Measurements from ENCODE around the gene SLC49A3. TPM values are rescaled to one million over a fixed set of nuclear protein-coding genes. Genes with fewer than 3 reads are reported as not detected.

SLC49A3 gene
- total RNA-seq, 4 donors from 2014 or later: 14.9 to 27.1 (median 18.3) TPM

DNA sequence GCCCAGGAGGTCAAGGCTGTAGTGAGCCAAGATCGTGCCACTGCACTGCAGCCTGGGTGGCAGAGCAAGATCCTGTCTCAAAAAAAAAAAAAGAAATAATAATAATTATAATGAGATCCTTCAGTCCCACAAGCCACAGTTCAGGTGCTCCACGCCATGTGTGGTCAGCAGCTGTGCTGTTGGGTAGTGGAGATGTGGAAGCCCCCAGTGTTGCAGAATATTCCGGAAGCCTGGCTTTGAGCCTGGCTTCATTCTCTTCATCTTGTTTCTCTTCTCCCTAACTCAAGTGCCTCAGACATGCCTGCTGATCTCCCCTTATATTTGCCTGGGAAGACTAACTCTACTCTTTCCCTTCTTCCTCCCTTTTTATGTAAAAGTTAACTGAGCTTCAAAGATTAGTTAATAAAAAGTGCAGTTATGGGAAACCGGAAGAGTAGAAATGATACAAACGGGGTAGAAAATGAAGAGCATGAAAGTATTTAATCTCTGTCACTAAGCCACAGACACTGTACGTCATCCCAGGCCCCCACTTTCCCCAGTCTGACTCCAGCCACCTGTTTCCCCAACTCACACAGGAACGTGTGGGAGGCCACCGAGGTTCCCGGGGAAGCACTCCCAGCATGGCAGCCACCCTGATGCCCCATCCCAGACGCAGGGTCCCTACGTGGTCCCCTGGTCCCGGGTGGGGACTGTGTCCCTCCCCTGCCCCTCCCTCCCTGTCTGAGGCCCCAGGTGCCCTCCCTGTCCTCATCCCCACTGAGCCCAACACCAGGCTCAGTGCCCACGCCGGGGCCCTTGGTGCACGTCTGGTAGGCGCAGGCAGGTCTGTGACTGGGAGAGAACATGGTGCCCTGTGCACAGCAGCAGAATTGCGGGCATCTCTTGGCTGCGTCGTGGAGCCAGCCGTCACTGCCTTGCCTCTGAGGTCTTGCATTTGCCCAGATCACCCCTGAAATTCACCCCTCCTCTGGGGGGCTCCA lies 40.7 kb upstream of the SLC49A3 start:
- no peaks in the 10 kb centered on the region for H3K4me1 ChIP-seq
- TF ChIP-seq POLR2A (IDR thresholded peaks at IDR 0.05): no peak
- TF ChIP-seq, protein P1, sequence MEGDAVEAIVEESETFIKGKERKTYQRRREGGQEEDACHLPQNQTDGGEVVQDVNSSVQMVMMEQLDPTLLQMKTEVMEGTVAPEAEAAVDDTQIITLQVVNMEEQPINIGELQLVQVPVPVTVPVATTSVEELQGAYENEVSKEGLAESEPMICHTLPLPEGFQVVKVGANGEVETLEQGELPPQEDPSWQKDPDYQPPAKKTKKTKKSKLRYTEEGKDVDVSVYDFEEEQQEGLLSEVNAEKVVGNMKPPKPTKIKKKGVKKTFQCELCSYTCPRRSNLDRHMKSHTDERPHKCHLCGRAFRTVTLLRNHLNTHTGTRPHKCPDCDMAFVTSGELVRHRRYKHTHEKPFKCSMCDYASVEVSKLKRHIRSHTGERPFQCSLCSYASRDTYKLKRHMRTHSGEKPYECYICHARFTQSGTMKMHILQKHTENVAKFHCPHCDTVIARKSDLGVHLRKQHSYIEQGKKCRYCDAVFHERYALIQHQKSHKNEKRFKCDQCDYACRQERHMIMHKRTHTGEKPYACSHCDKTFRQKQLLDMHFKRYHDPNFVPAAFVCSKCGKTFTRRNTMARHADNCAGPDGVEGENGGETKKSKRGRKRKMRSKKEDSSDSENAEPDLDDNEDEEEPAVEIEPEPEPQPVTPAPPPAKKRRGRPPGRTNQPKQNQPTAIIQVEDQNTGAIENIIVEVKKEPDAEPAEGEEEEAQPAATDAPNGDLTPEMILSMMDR (IDR thresholded peaks at IDR 0.05): no peak
- 91 to 94% methylated on average over 20 of the region's 20 CpGs for WGBS, 2 donors

GRCh38 chr4:727576-727975 lies 38.6 kb upstream of the SLC49A3 start:
- no peak for DNase-seq
- Histone ChIP-seq H3K4me3 (replicated peaks in 1 of 3) (no peak overlapping the region), H3K27me3 (no peaks in the 10 kb centered on the region), H3K36me3 (peaks cover 11 to 12% of the 10 kb centered on the region in 2 donors), H3K4me1 (no peaks in the 10 kb centered on the region), H3K27ac (no peak overlapping the region), H3K9me3 (no peaks in the 10 kb centered on the region)
- intact Hi-C loops (cut with DNase I): no loop called here
- WGBS, 2 donors: 69 to 72% methylated on average over 6 of the region's 6 CpGs
- TF ChIP-seq POLR2A (IDR thresholded peaks at IDR 0.05): no peak
- TF ChIP-seq, protein P1 (IDR thresholded peaks at IDR 0.05): no peak

More for the DNA sequence above, 40.7 kb upstream of the SLC49A3 start:
- intact Hi-C loops (cut with DNase I): no loop called here
- no peak for DNase-seq
- no peaks in the 10 kb centered on the region for H3K9me3 ChIP-seq
- no peak overlapping the region for H3K27ac ChIP-seq
- H3K27me3 ChIP-seq: no peaks in the 10 kb centered on the region
- H3K36me3 ChIP-seq: peaks cover 30 to 33% of the 10 kb centered on the region in 2 donors
- H3K4me3 ChIP-seq (replicated peaks in 1 of 3): no peak overlapping the region

DNA sequence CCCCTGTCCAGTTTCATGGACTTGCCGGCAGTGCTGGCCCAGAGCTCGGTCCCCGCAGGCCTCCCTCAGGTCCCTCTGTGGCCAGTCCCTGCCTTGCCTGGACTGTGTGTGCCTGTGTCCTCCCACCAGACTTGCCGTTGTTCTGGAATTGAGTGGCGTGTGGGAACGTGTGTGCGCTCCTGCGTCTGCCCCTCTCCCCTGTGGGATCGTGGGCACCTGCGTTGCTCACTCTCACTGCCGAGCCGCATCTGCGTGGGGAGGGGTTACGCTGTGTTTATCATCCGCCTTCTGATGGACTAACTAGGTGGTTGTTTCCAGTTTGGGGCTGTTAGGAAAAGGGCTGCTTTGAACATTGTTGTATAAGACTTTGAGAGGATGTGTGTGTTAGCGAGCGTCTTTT lies 37.9 kb upstream of the SLC49A3 start:
- Histone ChIP-seq H3K4me3 (replicated peaks in 1 of 3) (no peak overlapping the region), H3K9me3 (no peaks in the 10 kb centered on the region), H3K27ac (no peak overlapping the region), H3K4me1 (no peaks in the 10 kb centered on the region), H3K36me3 (peaks cover 8 to 9% of the 10 kb centered on the region in 2 donors), H3K27me3 (no peaks in the 10 kb centered on the region)
- 76 to 86% methylated on average over 17 of the region's 17 CpGs for whole genome bisulfite sequencing, 2 donors
- no peak for DNase-seq
- intact Hi-C loops (cut with DNase I): no loop called here
- no peak for TF ChIP-seq POLR2A (IDR thresholded peaks at IDR 0.05)
- TF ChIP-seq, protein P1 (IDR thresholded peaks at IDR 0.05): no peak

DNA sequence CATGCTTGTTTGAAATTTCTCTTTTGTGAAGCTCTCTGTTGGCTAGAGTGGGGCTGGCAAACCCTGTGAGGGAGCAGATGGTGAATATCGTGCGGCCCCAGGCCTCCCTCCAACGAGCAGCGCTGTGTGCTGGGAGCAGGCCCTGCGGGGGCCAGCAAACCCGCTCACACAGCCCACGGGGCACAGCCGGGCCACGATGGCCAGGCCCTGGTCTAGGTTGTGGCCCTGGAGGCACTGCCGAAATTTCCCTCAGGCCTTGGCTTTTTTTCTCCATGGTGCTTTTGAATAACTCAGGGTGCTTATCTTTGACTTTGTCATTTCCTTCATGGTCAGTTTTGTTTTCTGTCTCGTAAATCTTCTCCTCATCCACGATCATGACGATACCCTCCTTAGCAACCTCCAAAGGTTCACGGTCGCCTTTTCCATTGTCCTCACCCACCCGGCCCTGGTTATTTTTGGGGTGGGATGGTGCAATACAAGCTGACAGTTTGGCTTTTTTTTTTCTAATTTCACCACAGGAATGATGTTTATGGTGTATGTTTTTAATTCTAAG lies 37.4 kb upstream of the SLC49A3 start:
- TF ChIP-seq, protein P1 (IDR thresholded peaks at IDR 0.05): no peak
- no peak for TF ChIP-seq POLR2A (IDR thresholded peaks at IDR 0.05)
- no peak for DNase-seq
- H3K4me3 ChIP-seq (replicated peaks in 1 of 3): no peak overlapping the region

More for the DNA sequence above, 37.4 kb upstream of the SLC49A3 start:
- H3K9me3 ChIP-seq: no peaks in the 10 kb centered on the region
- H3K4me1 ChIP-seq: no peaks in the 10 kb centered on the region
- intact Hi-C loops (cut with DNase I): no loop called here
- 81 to 83% methylated on average over 16 of the region's 16 CpGs for WGBS, 2 donors
- H3K36me3 ChIP-seq: peaks cover 8 to 9% of the 10 kb centered on the region in 2 donors
- H3K27ac ChIP-seq: no peak overlapping the region
- H3K27me3 ChIP-seq: no peaks in the 10 kb centered on the region
